Measurements from ENCODE around the gene CRTC3.

Gene CRTC3

DNA sequence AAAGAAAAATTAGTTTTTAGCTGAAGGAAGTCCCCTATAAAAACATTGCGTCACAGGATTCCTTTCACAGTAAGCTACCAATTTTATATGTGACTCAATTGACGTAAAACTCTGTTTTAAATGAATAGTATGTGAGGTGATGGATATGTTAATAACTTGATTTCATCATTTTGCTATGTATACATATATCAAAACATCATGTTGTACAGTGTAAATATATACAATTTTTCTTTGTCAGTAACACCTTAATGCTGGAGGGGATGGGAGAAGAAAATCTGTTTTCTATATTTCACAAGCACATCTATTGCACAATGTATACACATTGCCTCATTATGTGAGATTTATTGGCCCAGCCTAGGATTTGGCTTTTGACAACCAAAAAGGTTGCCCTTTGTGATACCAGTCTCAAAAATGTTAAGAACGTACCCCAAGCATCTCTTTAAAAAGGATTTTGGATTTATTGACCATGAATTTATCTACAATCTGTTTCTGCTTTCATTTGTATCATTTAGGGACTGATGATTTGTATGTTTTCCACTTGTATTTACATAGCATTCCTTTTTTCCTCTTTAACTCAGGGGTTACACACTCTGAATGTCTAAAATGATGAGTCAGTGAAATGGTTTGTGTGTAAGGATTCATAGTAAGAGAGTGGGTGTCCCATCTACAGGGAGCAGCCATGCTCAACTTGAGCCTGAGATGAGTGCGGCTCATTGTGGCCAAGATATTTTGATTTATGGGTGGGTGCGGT, 62.6 kb downstream of the CRTC3 start:
- TF ChIP-seq, protein P1, sequence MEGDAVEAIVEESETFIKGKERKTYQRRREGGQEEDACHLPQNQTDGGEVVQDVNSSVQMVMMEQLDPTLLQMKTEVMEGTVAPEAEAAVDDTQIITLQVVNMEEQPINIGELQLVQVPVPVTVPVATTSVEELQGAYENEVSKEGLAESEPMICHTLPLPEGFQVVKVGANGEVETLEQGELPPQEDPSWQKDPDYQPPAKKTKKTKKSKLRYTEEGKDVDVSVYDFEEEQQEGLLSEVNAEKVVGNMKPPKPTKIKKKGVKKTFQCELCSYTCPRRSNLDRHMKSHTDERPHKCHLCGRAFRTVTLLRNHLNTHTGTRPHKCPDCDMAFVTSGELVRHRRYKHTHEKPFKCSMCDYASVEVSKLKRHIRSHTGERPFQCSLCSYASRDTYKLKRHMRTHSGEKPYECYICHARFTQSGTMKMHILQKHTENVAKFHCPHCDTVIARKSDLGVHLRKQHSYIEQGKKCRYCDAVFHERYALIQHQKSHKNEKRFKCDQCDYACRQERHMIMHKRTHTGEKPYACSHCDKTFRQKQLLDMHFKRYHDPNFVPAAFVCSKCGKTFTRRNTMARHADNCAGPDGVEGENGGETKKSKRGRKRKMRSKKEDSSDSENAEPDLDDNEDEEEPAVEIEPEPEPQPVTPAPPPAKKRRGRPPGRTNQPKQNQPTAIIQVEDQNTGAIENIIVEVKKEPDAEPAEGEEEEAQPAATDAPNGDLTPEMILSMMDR (IDR thresholded peaks at IDR 0.05; ENCODE audit: borderline replicate concordance, insufficient read depth, low read depth, low read length), result no peak
- no peak overlapping the region for H3K4me3 ChIP-seq (ENCODE audit: low read depth, low read length)

- TF ChIP-seq, protein P1 (IDR thresholded peaks at IDR 0.05; ENCODE audit: borderline replicate concordance, insufficient read depth, low read depth, low read length), result no peak
- H3K4me3 ChIP-seq (ENCODE audit: low read depth, low read length), result no peak overlapping the region
Measured at GRCh38 chr15:90593499-90594158, 63.9 kb downstream of the CRTC3 start.

- peak overlapping the region; percentile 31 for H3K4me3 ChIP-seq (ENCODE audit: low read depth, low read length)
- TF ChIP-seq, protein P1 (IDR thresholded peaks at IDR 0.05; ENCODE audit: borderline replicate concordance, insufficient read depth, low read depth, low read length), result no peak
Measured at GRCh38 chr15:90594301-90594738, 64.6 kb downstream of the CRTC3 start.

GRCh38 chr15:90595763-90596155, 66.0 kb downstream of the CRTC3 start:
- TF ChIP-seq, protein P1 (IDR thresholded peaks at IDR 0.05; ENCODE audit: borderline replicate concordance, insufficient read depth, low read depth, low read length), result no peak
- H3K4me3 ChIP-seq (ENCODE audit: low read depth, low read length), result no peak overlapping the region

GRCh38 chr15:90596943-90597342, 67.2 kb downstream of the CRTC3 start:
- TF ChIP-seq, protein P1 (IDR thresholded peaks at IDR 0.05; ENCODE audit: borderline replicate concordance, insufficient read depth, low read depth, low read length), result no peak
- H3K4me3 ChIP-seq (ENCODE audit: low read depth, low read length), result no peak overlapping the region

GRCh38 chr15:90597577-90597976, 67.9 kb downstream of the CRTC3 start:
- TF ChIP-seq, protein P1 (IDR thresholded peaks at IDR 0.05; ENCODE audit: borderline replicate concordance, insufficient read depth, low read depth, low read length), result no peak
- H3K4me3 ChIP-seq (ENCODE audit: low read depth, low read length), result no peak overlapping the region
